HepG2 (cell line): ENCODE measurements around the gene TMUB1. TPM values are rescaled to one million over a fixed set of nuclear protein-coding genes. Genes with fewer than 3 reads are reported as not detected.

Source experiments
- ATAC-seq: fragments of 200-7000 bp; cut with Tn5 transposase; 3 replicates; pipeline ENCODE4 v1.9.1; 2020; ENCODE audit warnings: mild to moderate bottlenecking, moderate library complexity
- BruUV-seq: library from RNA; stranded (reverse); fragments of 400-500 nt; replicated peaks from 2 replicates; lab custom pipeline; 2021; lab: Mats Ljungman, UMichigan
- CTCF ChIA-PET: fragments of 300-600 bp; formaldehyde crosslinking; extraction: SDS; loops from one replicate; lab custom pipeline; 2021; ENCODE audit warnings: low total read pairs, inconsistent platforms, low intra/inter-chr PET ratio; lab: Yijun Ruan, JAX
- POLR2A ChIA-PET: fragments of 350-600 bp; sonication (Branson Sonifier 250); formaldehyde crosslinking; loops from one replicate; lab custom pipeline; 2020; ENCODE audit warnings: antibody characterized with exemption, inconsistent platforms; lab: Yijun Ruan, JAX
- DNase-seq: peaks from one replicate; pipeline ENCODE4 v3.0.0-alpha.2; 2015; ENCODE audit warnings: low spot score
- FAIRE-seq: peaks from 3 replicates; lab custom pipeline; 2011; peaks lifted over from hg19 to GRCh38; lab: Jason Lieb, UNC
- H2AFZ ChIP-seq: one replicate; pipeline ENCODE4 v1.6.1; 2011; ENCODE audit warnings: low read length, inconsistent platforms
- H3K27ac ChIP-seq: fragments of 300-600 bp; 3 replicates; pipeline ENCODE4 v1.8.0; 2011; ENCODE audit warnings: mixed run types, mild to moderate bottlenecking, mixed read lengths, low read length, inconsistent platforms; ENCODE audit not compliant: insufficient read depth; ENCODE audit errors: extremely low read length
- H3K27me3 ChIP-seq, 2 experiments: fragments of 200-600 bp in 1 of 2; 2 replicates in 1 of 2; 3 replicates in 1 of 2; pipeline versions ENCODE4 v1.6.0 to v1.8.0; 2011; ENCODE audit warnings: low read length in 2 of 2, mild to moderate bottlenecking in 2 of 2, moderate library complexity in 2 of 2, inconsistent platforms in 1 of 2; ENCODE audit not compliant: insufficient read depth in 2 of 2, control insufficient read depth in 1 of 2
- H3K36me3 ChIP-seq, 2 experiments: fragments of 200-600 bp in 1 of 2; replicated peaks in 1 of 2; 2 replicates in 1 of 2; 3 replicates in 1 of 2; pipeline versions ENCODE4 v1.5.1 to v1.8.0; 2011; ENCODE audit warnings: low read length in 2 of 2, inconsistent platforms in 1 of 2; ENCODE audit not compliant: insufficient read depth in 2 of 2, control insufficient read depth in 1 of 2
- H3K4me1 ChIP-seq: 2 replicates; pipeline ENCODE4 v1.5.1; 2012; ENCODE audit warnings: low read length, inconsistent platforms; ENCODE audit not compliant: insufficient read depth
- H3K4me2 ChIP-seq: 2 replicates; pipeline ENCODE4 v1.6.0; 2011; ENCODE audit warnings: low read depth, low read length, inconsistent platforms
- H3K4me3 ChIP-seq, 3 experiments: fragments of 200-600 bp in 1 of 3; sonication (generic), shearing (Covaris generic) in 1 of 3; replicated peaks in 1 of 3; 2 replicates each; pipeline ENCODE4 v1.5.1; 2011 to 2016; ENCODE audit warnings: low read length in 3 of 3, inconsistent platforms in 2 of 3, low read depth in 2 of 3, mild to moderate bottlenecking in 2 of 3, control low read depth in 1 of 3, mixed read lengths in 1 of 3; ENCODE audit not compliant: insufficient read depth in 1 of 3
- H3K79me2 ChIP-seq: one replicate; pipeline ENCODE4 v1.6.1; 2011; ENCODE audit warnings: low read length, inconsistent platforms; ENCODE audit not compliant: insufficient read depth
- H3K9ac ChIP-seq: 2 replicates; pipeline ENCODE4 v1.6.0; 2011; ENCODE audit warnings: mild to moderate bottlenecking, low read depth, low read length, inconsistent platforms; ENCODE audit not compliant: insufficient read depth
- H3K9me3 ChIP-seq: 2 replicates; pipeline ENCODE4 v1.5.1; 2012; ENCODE audit warnings: mild to moderate bottlenecking, low read length
- H4K20me1 ChIP-seq: 2 replicates; pipeline ENCODE4 v1.6.0; 2011; ENCODE audit warnings: inconsistent platforms, mild to moderate bottlenecking, low read length, moderate library complexity; ENCODE audit not compliant: insufficient read depth
- HMG20A ChIP-seq: IDR thresholded peaks from 2 replicates; pipeline ENCODE4 v1.6.1; 2016; ENCODE audit warnings: borderline replicate concordance
- KLF15 ChIP-seq: sonication (generic); formaldehyde crosslinking; IDR thresholded peaks from 2 replicates; pipeline ENCODE4 v1.8.1; 2023; ENCODE audit warnings: borderline replicate concordance, mild to moderate bottlenecking, inconsistent platforms, missing genetic modification reagents, mixed read lengths
- MTF2 ChIP-seq: sonication (generic); formaldehyde crosslinking; IDR thresholded peaks from 2 replicates; pipeline ENCODE4 v1.5.0; 2020; ENCODE audit warnings: missing genetic modification reagents, borderline replicate concordance
- NFE2L1 ChIP-seq: sonication (generic); formaldehyde crosslinking; IDR thresholded peaks from 2 replicates; pipeline ENCODE4 v1.4.0; 2020; ENCODE audit warnings: missing genetic modification reagents, mild to moderate bottlenecking, borderline replicate concordance
- PHB2 ChIP-seq: fragments of 450-650 bp; IDR thresholded peaks from 2 replicates; pipeline ENCODE4 v1.6.1; 2018; ENCODE audit not compliant: partially characterized antibody
- PITX1 ChIP-seq: sonication (generic); formaldehyde crosslinking; IDR thresholded peaks from 2 replicates; pipeline ENCODE4 v1.5.1; 2020; ENCODE audit warnings: mild to moderate bottlenecking, missing genetic modification reagents
- SMAD9 ChIP-seq: sonication (generic); formaldehyde crosslinking; IDR thresholded peaks from 2 replicates; pipeline ENCODE4 v1.5.1; 2020; ENCODE audit warnings: mild to moderate bottlenecking, missing genetic modification reagents
- ZNF230 ChIP-seq: sonication (generic); formaldehyde crosslinking; IDR thresholded peaks from 2 replicates; pipeline ENCODE4 v1.4.0; 2020; ENCODE audit warnings: mild to moderate bottlenecking, missing genetic modification reagents
- ZNF333 ChIP-seq: sonication (generic); formaldehyde crosslinking; IDR thresholded peaks from 2 replicates; pipeline ENCODE4 v1.4.0; 2020; ENCODE audit warnings: mild to moderate bottlenecking, missing genetic modification reagents, borderline replicate concordance
- ZNF720 ChIP-seq: sonication (generic); formaldehyde crosslinking; IDR thresholded peaks from 2 replicates; pipeline ENCODE4 v1.4.0; 2020; ENCODE audit warnings: missing genetic modification reagents
- ZNF775 ChIP-seq: sonication (generic); formaldehyde crosslinking; IDR thresholded peaks from 2 replicates; pipeline ENCODE4 v1.4.0; 2020; ENCODE audit warnings: missing genetic modification reagents, mild to moderate bottlenecking, moderate library complexity, borderline replicate concordance
- WGBS: methylation state at CpG from one replicate; pipeline ENCODE4 v1.1.6; 2017; ENCODE audit warnings: low lambda C conversion rate; 5-methylcytosine and 5-hydroxymethylcytosine counted together
- in situ Hi-C: cut with HindIII; loops from 2 replicates; pipeline ENCODE4 v1.10.0; 2017; ENCODE audit warnings: low pct_unique_long_range_greater_than_20kb; ENCODE audit not compliant: extremely low pct_ligation_motif_present
- intact Hi-C: fragments of 100-400 bp; cut with micrococcal nuclease; formaldehyde crosslinking; loops from one replicate; pipeline ENCODE4 v1.10.0; 2022; ENCODE audit not compliant: unreplicated experiment
- polyA plus RNA-seq, 8 experiments: library from polyadenylated mRNA; depleted of rRNA in 3 of 8; stranded (reverse) in 7 of 8; unstranded in 1 of 8; fragments of >200 nt; fragmentation: Illumina TruSeq in 4 of 8; extraction: Trizol in 4 of 8; gene quantifications; 2 replicates each; pipeline versions ENCODE4 v1.2.1 to v1.2.3, GENCODE V29; 2011 to 2016; ENCODE audit warnings: low read depth in 4 of 8, missing spikeins in 1 of 8, mixed read lengths in 1 of 8; ENCODE audit not compliant: insufficient read depth in 1 of 8
- total RNA-seq, 5 experiments: library from RNA; depleted of rRNA; stranded (reverse); fragments of >200 nt; fragmentation: Illumina TruSeq; extraction: Trizol; gene quantifications; 2 replicates each; pipeline ENCODE4 v1.2.3, GENCODE V29; 2016; ENCODE audit warnings: low read depth in 1 of 5
- TF ChIP-seq, protein P1 (sequence below): sonication (generic); formaldehyde crosslinking; IDR thresholded peaks from 2 replicates; pipeline ENCODE4 v1.5.1; 2020; ENCODE audit warnings: missing genetic modification reagents, mild to moderate bottlenecking, borderline replicate concordance

TMUB1 gene
- total and polyA plus RNA-seq, 2 of the 13 experiments (the other 11 are each of a cell fraction or from before 2014, with no cell fraction given), result 44.8 to 51.6 TPM

DNA sequence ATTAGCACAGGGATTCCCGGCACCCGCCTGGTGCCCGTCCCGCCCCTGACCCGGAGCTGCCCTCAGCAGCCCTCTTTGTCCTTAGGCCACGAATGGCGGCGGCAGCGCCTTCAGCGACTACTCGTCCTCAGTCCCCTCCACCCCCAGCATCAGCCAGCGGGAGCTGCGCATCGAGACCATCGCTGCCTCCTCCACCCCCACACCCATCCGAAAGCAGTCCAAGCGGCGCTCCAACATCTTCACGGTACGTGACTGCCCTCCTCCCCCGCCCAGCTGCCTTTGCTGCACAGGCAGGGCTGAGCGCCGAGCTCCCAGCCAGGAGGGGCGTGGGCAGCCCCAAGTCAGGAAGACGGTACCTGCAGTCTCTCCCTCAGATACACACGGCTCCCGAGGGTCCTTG, 36.6 kb upstream of the TMUB1 start:
- intact Hi-C loops (no loop called here), in situ Hi-C loops (loop anchor here (10.0 kb wide), 1 partner anchor 185 kb away; no protein-coding TSS in a partner anchor)
- H3K27me3 ChIP-seq, result no peaks in the 10 kb centered on the region
- no peaks in the 10 kb centered on the region for H3K9me3 ChIP-seq
- H3K36me3 ChIP-seq, result peaks cover 21 to 52% of the 10 kb centered on the region in 2 experiments; a peak in 4 of 5 replicates
- no peaks in the 10 kb centered on the region for H3K4me1 ChIP-seq
- H2AFZ ChIP-seq, result no peak overlapping the region
- CTCF ChIA-PET, result no interaction called here
- H3K9ac ChIP-seq, result no peak overlapping the region
- no peak for ATAC-seq
- WGBS, result 98% methylated on average over 24 of the region's 27 CpGs
- BruUV-seq, result no TSS peak
- FAIRE-seq, result no peak
- no peak overlapping the region for H3K4me3 ChIP-seq
- peaks cover 12% of the 10 kb centered on the region; the same call in 1 of the 2 replicates for H4K20me1 ChIP-seq
- H3K4me2 ChIP-seq, result no peak overlapping the region
- no peak for DNase-seq
- POLR2A ChIA-PET, result no interaction called here
- no peak for TF ChIP-seq NFE2L1 (CRISPR knock-in tag)
- no peak for TF ChIP-seq ZNF775
- TF ChIP-seq MTF2 (CRISPR knock-in tag), result no peak
- TF ChIP-seq PHB2, result no peak
- TF ChIP-seq, protein P1, sequence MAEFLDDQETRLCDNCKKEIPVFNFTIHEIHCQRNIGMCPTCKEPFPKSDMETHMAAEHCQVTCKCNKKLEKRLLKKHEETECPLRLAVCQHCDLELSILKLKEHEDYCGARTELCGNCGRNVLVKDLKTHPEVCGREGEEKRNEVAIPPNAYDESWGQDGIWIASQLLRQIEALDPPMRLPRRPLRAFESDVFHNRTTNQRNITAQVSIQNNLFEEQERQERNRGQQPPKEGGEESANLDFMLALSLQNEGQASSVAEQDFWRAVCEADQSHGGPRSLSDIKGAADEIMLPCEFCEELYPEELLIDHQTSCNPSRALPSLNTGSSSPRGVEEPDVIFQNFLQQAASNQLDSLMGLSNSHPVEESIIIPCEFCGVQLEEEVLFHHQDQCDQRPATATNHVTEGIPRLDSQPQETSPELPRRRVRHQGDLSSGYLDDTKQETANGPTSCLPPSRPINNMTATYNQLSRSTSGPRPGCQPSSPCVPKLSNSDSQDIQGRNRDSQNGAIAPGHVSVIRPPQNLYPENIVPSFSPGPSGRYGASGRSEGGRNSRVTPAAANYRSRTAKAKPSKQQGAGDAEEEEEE (CRISPR knock-in tag), result no peak
- TF ChIP-seq HMG20A (CRISPR knock-in tag), result no peak
- TF ChIP-seq ZNF230, result no peak
- TF ChIP-seq SMAD9 (CRISPR knock-in tag), result no peak
- TF ChIP-seq ZNF333, result no peak
- TF ChIP-seq ZNF720 (CRISPR knock-in tag), result no peak
- no peak for TF ChIP-seq KLF15 (CRISPR knock-in tag)
- no peak for TF ChIP-seq PITX1
- TF ChIP-seq, all 625 proteins: peak for 0
- Histone ChIP-seq H3K27ac (no peak overlapping the region), H3K79me2 (peaks cover 5% of the 10 kb centered on the region)
